Activated T-cell treated with anti-CD3 and anti-CD28 coated beads for 1 hour (primary cell): Measurements from ENCODE around the gene PRSS1.
"Not testable (repeated sequence)": the region's sequence is repeated elsewhere in the genome, so short reads cannot be mapped to it uniquely, and the experiment has no call there.

Source experiments
- DNase-seq: peaks from one replicate; pipeline ENCODE4 v3.0.0-alpha.2; 2020; ENCODE audit warnings: low read depth

PRSS1 gene

GRCh38 chr7:142746264-142746663 is 3.0 kb upstream of the PRSS1 start:
- DNase-seq, result no peak

- DNase-seq, result not testable (repeated sequence)
Measured at GRCh38 chr7:142748410-142748809, 862 bp upstream of the PRSS1 start.

DNA sequence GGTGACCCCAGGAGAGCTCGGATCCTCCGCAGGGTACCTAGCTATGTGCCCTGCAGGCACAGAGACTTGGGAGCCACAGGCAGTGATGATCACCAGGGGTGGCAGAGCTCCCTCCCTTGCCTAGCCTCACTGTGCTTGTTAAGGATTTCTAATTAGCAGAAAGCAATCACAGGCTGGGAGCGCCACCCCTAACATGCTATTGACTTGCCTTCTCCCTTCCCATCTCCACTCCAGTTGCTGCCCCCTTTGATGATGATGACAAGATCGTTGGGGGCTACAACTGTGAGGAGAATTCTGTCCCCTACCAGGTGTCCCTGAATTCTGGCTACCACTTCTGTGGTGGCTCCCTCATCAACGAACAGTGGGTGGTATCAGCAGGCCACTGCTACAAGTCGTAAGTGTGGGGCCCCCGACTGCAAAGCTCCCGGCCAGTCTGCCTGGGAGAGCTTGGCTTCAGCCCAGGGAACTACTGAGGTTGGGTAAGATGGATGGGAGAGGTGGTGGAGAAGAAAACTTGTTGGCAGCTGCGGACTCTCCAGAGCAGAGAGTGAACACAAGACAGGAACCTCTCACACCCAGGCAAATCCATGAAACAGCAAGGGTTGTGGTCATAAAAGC is 1.2 kb downstream of the PRSS1 start:
- DNase-seq, result no peak

GRCh38 chr7:142751526-142752175 is 2.4 kb downstream of the PRSS1 start:
- not testable (repeated sequence) for DNase-seq

DNA sequence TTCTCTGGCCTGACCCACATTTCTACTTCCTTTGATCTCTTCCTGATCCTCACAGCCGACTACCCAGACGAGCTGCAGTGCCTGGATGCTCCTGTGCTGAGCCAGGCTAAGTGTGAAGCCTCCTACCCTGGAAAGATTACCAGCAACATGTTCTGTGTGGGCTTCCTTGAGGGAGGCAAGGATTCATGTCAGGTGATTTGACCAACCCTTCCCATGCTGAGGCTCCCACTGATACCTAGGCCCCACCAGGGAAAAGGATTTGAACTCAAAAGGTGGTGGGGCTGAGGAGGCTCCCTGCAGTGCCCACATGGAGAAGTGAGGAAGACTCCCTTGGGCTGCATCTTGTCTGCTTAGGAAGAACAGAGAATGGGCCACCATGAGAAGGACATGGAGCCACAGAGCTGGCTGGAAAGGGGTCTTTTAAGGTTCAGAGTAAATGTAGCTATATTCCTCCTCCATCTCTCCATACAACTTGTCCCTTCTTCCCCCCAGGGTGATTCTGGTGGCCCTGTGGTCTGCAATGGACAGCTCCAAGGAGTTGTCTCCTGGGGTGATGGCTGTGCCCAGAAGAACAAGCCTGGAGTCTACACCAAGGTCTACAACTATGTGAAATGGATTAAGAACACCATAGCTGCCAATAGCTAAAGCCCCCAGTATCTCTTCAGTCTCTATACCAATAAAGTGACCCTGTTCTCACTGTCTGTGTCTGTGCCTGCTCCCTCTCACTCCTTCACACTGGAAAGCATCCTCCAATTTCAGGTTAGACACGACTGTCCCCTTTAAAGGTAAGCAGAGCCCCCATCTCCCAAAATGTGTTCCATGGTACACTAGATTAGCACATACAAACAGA is 3.3 kb downstream of the PRSS1 start:
- no peak for DNase-seq

- DNase-seq, result no peak
Measured at GRCh38 chr7:142753366-142753765, 4.1 kb downstream of the PRSS1 start.

DNA sequence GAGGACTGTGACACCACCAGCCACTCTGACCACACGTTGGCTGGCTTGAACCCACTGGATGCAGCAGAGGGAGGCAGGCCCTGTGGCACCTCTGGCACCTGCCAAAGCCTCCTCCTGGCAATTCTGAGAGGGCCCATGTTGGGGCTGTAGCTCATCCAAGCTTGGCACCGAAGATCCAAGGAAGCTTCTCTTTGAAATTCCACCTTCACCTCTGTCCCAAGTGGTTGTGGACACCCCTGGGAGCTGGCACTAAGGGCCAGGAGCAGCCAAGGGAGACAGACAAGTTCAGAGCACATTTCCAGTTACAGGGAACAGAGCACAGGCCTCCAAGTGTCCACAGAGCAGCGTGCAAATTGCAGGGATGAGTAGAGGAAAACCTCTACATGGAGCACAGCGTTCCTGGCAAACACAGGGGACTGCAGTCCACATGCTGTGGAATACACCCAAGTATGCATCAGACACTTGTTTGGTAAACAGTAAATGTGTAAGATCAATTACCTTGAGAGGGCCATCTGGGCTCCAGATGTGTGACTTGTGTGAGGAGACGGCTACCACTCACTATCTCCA is 4.7 kb downstream of the PRSS1 start:
- DNase-seq, result not testable (repeated sequence)

DNA sequence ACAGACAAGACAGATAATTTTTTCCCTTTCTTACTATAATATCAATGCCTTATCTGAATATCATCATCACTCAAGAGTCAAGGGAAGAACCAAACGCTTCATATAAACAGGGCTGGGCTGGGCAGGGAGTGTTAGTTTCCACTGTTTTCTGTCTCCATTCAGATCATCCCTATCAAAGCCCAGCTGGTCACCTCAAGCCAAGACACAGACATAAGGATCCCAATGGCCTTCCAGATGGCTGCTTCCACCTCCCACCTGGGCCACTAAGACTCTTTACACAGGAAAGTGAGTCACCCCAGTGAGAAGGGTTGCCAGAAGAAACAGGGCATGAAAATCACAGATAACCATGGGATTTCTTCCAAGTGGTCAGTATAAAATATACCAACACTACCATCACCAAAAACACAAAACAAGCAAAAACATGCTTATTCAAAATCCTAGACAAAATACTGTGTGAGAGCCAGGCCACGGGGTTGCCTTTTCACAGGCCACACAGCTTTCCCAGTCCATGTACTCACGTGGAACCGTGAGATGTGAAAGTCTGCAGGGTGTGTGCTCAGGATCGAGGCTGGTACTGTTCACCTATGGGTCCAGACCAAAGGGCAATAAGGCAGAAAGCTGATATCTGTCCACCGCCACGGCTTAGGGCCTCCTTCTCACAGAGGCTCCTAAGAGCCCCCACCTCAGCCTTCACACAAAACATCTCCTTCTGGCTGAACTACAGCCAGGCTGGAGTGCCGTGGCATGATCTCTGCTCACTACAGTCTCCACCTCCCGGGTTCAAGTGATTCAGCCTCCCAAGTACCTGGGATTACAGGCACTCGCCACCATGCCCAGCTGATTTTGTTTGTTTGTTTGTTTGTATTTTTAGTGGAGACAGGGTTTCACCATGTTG is 5.7 kb downstream of the PRSS1 start:
- DNase-seq, result no peak

GRCh38 chr7:142758312-142758711 is 9.0 kb downstream of the PRSS1 start:
- not testable (repeated sequence) for DNase-seq

- no peak for DNase-seq
Measured at GRCh38 chr7:142759433-142759832, 10.2 kb downstream of the PRSS1 start.

- no peak for DNase-seq
Measured at GRCh38 chr7:142760071-142760642, 10.9 kb downstream of the PRSS1 start.

DNA sequence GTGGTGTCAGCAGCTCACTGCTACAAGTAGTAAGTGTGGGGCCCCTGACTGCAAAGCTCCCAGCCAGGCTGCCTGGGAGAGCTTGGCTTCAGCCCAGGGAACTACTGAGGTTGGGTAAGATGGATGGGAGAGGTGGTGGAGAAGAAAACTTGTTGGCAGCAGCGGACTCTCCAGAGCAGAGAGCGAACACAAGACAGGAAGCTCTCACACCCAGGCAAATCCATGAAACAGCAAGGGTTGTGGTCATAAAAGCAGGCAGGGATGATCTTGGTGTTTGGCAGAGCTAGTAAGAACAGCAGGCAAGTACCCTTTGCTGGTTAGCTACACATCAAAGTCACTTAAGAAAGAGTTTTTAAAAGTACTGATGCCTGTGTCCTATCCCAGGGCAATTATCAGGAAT is 12.3 kb downstream of the PRSS1 start:
- DNase-seq, result not testable (repeated sequence)

DNA sequence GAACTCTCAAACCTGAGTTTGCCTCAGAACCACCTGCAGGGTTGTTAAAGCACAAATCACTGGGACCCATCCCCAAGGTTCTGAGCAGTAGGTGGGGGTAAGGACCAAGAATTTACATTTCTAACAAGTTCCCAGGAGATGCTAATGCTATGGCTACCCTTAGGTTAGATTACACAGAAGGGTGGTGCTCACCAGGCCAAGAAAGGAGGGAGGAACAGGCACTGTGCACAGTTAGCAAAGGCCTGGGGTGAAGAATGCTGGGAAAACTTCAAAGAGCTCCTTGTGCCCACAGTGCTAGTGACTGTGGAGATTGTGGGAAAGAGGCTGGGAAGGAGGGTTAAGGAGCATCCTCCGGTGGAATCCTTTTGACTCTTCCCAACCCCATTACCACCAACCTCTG is 12.8 kb downstream of the PRSS1 start:
- no peak for DNase-seq

DNA sequence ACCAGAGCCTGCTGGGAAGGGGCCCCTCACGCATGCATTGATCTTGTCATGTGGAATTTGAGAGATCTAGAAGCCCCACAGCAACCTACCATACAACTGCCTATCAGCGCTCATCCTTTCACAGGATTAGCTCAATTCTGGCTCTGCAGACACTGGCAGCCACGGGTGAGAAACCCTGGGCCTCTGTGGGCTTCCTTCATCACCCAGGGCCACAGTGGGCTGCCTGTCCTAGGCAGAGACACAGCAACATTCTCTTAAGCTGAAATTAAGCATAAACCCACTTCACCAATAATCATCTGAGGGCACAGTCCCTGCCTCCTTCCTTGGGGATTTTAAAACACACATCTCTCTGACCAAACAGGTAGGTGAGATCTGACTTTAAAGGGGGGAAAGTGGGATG is 18.2 kb downstream of the PRSS1 start:
- no peak for DNase-seq

- no peak for DNase-seq
Measured at GRCh38 chr7:142767861-142768260, 18.6 kb downstream of the PRSS1 start.

- DNase-seq, result not testable (repeated sequence)
Measured at GRCh38 chr7:142768885-142769284, 19.6 kb downstream of the PRSS1 start.

DNA sequence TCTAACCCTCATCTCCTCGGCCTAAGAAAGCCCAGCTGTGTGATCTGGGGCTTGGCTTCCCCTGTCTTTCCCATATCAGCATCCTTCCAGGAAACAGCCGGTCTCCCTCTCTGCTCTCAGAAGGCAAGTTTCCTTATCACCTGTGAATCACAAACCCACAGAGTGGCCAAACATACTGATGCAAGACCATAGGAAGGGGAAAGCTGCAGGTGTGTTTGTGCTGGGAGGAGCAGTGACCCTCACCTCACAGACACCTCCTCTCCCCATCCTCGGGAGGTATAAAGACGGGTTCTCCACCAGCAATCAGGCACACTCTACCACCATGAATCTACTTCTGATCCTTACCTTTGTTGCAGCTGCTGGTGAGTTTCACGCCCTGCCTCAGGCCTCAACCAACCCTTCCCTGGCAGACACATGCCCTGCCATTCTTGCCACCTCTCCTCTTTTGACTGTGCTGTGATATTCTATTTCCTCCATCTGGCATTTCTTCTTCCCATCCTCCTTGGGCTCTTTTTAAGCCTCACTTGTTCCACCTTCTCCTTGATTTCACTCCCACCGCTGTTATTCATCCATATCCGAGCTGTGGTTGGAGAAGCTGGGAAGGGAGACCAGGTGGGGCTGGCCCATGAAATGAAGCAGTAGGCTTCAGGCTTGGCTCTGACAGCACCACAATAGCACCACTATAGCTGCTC is 21.5 kb downstream of the PRSS1 start, which contains the start of gene PRSS2:
Gene PRSS2 (plus strand): TSS at position 310 of the 692 bp plus-strand sequence. CDS start 13 bp downstream, at position 323.
- no peak for DNase-seq

- DNase-seq, result no peak
Measured at GRCh38 chr7:142771353-142771723, 22.1 kb downstream of the PRSS1 start.

- no peak for DNase-seq
Measured at GRCh38 chr7:142772051-142772450, 22.8 kb downstream of the PRSS1 start.

DNA sequence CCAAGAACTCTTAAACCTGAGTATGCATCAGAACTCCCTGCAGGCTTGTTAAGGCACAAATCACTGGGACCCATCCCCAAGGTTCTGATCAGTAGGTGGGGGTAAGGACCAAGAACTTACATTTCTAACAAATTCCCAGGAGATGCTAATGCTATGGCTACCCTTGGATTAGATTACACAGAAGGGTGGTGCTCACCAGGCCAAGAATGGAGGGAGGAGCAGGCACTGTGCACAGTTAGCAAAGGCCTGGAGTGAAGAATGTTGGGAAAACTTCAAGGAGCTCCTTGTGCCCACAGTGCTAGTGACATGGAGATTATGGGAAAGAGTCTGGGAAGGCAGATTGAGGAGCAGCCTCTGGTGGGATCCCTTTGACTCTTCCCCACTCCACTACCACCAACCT is 23.4 kb downstream of the PRSS1 start:
- no peak for DNase-seq

GRCh38 chr7:142773230-142773629 is 24.0 kb downstream of the PRSS1 start:
- no peak for DNase-seq
